UCSD-AML1 (cell line): ENCODE measurements around the gene PDE6B.
"Not testable (repeated sequence)": the region's sequence is repeated elsewhere in the genome, so short reads cannot be mapped to it uniquely, and the experiment has no call there.

Experiments used
- DNase-seq: peaks from one replicate; lab custom pipeline; 2025; ENCODE audit not compliant: unreplicated experiment; lab: John Stamatoyannopoulos, UW

PDE6B gene

GRCh38 chr4:703336-704197 is 78.2 kb downstream of the PDE6B start:
- no peak for DNase-seq

- DNase-seq: no peak
These were observed 79.0 kb downstream of the PDE6B start for GRCh38 chr4:704198-704891.

GRCh38 chr4:704971-705277 is 79.6 kb downstream of the PDE6B start:
- DNase-seq: no peak

- DNase-seq: peak; percentile 97
These were observed 80.1 kb downstream of the PDE6B start, which contains the start of gene PCGF3 for GRCh38 chr4:705278-706082. Gene PCGF3, plus strand, starts transcription at chr4:705832. Its CDS starts 27,849 bp downstream, at chr4:733681.

- DNase-seq: not testable (repeated sequence)
These were observed 80.8 kb downstream of the PDE6B start for GRCh38 chr4:706083-706633.

- no peak for DNase-seq
These were observed 81.6 kb downstream of the PDE6B start for GRCh38 chr4:706834-707598.

- no peak for DNase-seq
These were observed 82.7 kb downstream of the PDE6B start for GRCh38 chr4:707929-708630.

- DNase-seq: no peak
These were observed 83.2 kb downstream of the PDE6B start for GRCh38 chr4:708631-708933.

- DNase-seq: no peak
These were observed 84.0 kb downstream of the PDE6B start for GRCh38 chr4:709348-709747.

GRCh38 chr4:710116-710515 is 84.7 kb downstream of the PDE6B start:
- no peak for DNase-seq

GRCh38 chr4:710916-711315 is 85.5 kb downstream of the PDE6B start:
- no peak for DNase-seq

- no peak for DNase-seq
These were observed 86.7 kb downstream of the PDE6B start for GRCh38 chr4:712093-712492.

- no peak for DNase-seq
These were observed 87.7 kb downstream of the PDE6B start for GRCh38 chr4:712916-713632.

GRCh38 chr4:714087-714486 is 88.7 kb downstream of the PDE6B start:
- no peak for DNase-seq

- no peak for DNase-seq
These were observed 92.4 kb downstream of the PDE6B start for GRCh38 chr4:717601-718320.

GRCh38 chr4:718460-718859 is 93.1 kb downstream of the PDE6B start:
- DNase-seq: no peak
